NT2/D1 (cell line): Measurements from ENCODE around the gene CALCR.

Source experiments
- SUZ12 ChIP-seq: IDR thresholded peaks from 2 replicates; pipeline ENCODE4 v1.6.1; 2011; ENCODE audit not compliant: insufficient read length, insufficient read depth; ENCODE audit errors: extremely low read depth
- YY1 ChIP-seq: IDR thresholded peaks from 2 replicates; pipeline ENCODE4 v1.6.1; 2011; ENCODE audit not compliant: insufficient read length, insufficient read depth
- ZNF274 ChIP-seq: IDR thresholded peaks from 2 replicates; pipeline ENCODE4 v1.6.1; 2011; ENCODE audit warnings: mild to moderate bottlenecking, low read depth, low read length

DNA sequence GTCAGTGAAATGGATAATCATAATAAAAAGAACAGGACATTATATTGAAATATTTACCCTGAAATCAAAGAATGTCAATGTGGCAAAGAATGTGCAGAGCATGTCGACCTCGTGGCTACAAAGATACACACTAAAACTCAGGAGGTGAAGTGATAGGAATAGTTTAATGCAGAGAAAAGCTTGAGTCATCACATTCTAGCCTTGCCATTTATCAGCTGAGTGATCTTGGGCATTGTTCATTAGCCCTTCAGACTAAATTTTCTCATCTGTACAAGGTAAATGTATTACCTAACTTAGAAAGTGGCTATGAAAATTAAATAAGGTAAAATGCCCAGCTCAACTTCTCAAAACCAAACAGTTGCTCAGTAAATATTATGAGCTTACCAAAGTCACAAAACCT lies 22.6 kb downstream of the CALCR start:
- TF ChIP-seq ZNF274, result no peak
- TF ChIP-seq YY1, result no peak
- no peak for TF ChIP-seq SUZ12
